HG03139 (cell line): ENCODE results near the gene CLIP2.
A peak's percentile ranks its signal among the peaks of the same experiment; 100 is the strongest.

ENCODE experiments used
- ATAC-seq: cut with Tn5 transposase; IDR thresholded peaks from one replicate; pipeline ENCODE4 v1.9.1; 2021; ENCODE audit not compliant: unreplicated experiment

CLIP2 gene

DNA sequence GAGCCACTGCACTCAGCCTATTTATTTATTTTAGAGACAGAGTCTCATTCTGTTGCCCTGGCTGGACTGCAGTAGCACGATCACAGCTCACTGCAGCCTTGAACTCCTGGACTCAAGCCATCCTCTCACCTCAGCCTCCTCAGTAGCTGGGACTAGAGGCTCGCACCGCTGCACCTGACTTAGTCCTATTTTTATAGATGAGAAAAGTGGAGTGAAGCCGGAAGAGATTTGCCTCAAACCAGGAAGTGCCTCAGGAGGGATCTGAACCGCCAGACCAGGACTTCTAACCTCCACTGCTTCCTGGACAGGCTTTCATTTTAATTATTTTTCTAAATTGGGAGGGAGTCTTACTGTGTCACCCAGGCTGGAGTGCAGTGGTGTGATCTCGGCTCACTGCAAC is 17.5 kb upstream of the CLIP2 start:
- ATAC-seq: no peak

DNA sequence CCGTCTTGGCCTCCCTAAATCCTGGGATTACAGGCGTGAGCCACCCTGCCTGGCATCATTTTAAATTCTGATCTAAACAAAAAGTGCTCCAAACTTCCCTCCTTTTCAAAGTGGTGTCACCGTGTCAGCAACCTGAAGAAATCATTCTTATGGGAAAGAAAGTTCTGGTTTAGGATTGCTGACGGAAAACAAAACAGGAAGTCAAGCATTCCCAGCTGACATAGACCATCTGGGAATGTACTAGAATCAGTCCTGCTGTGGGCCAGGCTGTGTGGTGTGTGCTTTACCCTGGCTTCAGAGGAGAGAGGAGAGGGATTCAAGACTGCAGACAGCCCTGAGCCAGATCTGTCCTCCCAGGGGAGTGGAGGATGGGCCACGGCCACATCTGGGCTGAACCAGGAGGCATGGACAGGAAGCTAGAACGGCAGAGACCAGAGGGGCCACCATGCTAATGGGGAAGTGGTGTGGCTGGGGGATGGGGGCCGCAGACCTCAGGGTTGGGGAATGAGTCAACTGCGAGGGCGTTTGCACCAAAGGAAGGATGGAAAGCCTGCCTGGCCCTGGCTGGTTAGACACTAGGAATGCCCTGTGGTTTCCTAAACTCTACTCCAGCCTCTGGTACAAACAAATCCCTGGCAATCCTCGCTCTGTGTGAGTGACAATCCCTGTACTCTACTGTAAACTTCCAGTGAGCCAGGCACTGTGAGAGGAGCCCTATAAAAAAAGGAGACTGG is 16.7 kb upstream of the CLIP2 start:
- peak; percentile 76 for ATAC-seq

DNA sequence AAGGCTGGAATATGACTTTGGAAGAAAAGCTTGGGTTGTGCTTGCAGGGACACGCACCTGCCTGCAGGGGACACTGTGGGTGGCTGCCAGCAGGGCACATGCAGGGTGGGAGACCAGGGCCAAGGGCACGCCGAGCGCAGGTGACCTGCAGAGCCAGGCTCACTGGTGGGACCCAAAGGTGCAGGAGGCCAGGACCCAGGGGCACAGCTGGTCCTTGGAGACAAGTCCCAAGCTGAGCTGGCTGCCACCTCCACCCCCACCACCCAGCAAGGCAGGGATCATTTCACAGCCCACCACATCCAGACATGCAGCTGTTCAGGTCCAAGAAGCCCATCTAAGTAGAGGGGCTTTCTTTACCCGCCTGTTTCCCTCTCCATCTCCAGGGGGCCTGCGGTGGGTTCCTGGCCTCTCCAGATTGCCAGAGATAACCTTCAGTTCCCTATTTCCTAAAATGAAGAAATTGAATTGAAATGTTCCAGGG is 13.8 kb upstream of the CLIP2 start:
- no peak for ATAC-seq

DNA sequence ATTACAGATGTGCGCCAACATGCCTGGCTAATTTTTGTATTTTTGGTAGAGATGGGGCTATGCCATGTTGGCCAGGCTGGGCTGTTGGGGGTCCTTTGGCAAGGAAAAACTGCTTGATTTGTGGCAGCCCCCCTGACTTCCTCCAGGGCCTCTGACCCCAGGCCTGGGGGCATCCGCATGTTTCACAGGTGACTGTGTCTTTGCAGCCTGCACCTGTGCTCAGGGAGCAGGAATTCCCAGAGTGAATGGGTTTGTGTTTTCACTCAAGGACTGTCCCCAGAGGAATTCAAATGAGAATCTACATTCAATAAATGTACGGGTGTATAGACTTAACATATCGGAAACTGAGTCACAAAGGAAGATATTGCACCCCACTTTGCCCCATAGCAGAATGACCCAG is 11.6 kb upstream of the CLIP2 start:
- ATAC-seq: no peak

DNA sequence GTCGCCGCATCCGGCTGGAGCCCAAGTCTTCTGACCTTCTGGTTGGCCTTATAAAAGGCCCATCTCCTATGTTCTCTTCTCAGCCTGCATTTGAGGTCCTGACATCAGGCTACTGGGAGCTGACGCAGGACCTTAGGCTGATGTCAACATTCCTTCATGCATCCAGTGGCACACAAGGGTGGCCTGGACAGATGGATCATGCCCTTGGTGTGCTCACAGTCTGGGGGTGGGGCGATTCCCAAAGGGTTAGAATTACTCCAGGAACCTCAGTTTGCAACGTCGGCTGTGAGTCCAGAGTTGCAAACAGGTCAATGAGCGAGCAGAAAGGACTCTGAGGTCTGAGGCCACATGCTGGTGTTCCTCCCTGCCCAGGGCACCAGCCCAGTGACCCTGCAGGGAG is 8.2 kb upstream of the CLIP2 start:
- ATAC-seq: no peak

DNA sequence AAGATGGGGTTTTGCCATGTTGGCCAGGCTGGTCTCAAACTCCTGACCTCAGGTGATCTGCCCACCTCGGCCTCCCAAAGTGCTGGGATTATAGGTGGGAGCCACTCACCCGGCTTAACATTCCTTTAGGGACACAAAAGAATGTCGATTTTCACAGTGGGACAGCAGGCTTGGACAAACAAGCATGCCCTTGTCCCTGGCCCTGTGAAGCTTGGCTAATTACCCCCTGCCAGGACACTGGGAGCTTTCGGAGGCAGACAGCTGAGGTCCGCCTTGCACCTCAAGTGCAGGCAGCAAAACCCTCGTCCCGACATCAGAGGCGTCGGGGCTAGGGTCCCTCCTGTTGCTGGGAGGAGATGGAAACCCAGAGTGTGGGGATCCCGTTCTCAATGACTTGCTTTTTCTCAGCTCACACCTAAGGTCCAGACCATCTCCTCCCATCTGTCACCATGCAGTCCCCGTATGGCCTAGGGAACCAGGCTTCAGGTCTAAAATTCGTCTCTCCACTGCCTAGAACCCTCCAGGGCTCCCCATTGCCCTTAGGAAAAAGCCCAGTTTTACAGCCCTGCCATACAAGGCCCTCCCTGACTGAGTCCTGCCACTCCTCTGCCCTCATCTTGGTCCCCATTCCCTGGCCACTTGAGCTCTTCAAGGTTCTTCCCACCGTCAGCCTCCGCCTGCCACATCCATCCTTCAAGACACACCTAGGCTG is 6.3 kb upstream of the CLIP2 start:
- ATAC-seq: no peak

DNA sequence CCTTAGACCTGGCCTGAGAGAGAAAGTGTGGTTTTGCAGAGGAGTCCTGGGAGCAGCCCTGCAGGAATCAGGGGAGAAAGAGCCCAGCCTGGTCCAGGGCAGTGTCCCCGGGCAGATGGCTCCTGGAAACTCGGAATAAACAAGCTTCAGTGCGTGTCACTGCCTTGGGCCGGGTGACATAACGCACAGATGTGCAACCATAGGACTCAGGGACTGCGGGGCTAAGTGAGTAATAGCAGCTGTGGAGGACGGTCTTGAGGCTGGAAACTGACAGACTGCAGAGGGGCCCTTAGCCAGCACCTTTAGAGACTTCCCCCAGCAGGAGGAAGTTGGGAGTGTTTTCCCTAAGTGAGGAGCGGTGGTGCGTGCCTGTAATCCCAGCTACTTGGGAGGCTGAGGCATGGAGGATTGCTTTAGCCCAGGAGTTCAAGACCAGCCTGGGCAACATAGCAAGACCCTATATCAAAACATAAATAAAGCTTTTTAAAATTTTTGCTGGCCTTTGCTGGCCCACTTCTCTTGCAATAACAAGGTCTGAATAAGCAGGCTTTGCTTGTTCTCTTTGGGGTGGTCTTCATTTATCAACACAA is 5.3 kb upstream of the CLIP2 start:
- no peak for ATAC-seq

DNA sequence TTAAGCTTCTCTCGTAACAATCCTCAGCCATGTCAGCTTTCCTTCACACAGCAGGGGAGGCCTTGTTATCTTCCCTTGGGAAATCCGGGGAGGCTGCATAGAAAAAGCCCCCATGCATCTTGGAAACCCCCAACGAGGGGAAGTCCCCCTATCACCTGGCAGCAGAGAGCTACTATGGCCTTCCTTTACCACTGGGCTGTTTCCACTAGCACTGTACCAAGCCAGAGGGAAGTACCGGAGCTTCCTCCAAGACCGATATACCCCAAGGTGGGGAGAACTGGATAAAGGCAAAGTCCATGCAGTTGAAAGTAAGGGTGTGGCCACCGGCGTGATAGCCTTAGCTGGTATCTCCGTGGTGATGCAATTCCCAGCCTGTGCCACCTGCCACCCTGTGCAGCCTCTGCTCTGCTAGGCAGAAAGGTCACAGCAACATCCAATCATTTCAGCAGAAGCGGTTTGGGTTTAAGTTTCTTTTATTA is 4.4 kb upstream of the CLIP2 start:
- ATAC-seq: no peak

DNA sequence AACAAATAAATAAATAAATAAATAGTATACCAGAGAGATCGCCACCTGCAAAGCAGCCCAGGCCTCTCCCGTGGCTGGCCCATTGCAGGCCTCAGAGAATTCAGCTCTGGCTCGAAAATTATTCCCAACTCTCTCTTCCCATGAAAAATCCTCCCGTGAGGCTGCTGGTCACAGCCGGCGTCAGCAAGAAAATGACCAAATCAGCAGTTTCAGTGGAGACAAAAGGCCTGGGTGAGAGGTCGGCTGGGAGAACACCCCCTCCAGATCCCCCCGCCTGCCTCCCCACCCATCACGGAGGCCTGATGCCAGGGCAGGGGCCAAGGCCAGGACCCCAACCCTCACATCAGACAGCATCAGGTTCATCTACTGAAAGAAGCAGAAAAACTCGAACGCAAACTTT is 3.1 kb upstream of the CLIP2 start:
- no peak for ATAC-seq

DNA sequence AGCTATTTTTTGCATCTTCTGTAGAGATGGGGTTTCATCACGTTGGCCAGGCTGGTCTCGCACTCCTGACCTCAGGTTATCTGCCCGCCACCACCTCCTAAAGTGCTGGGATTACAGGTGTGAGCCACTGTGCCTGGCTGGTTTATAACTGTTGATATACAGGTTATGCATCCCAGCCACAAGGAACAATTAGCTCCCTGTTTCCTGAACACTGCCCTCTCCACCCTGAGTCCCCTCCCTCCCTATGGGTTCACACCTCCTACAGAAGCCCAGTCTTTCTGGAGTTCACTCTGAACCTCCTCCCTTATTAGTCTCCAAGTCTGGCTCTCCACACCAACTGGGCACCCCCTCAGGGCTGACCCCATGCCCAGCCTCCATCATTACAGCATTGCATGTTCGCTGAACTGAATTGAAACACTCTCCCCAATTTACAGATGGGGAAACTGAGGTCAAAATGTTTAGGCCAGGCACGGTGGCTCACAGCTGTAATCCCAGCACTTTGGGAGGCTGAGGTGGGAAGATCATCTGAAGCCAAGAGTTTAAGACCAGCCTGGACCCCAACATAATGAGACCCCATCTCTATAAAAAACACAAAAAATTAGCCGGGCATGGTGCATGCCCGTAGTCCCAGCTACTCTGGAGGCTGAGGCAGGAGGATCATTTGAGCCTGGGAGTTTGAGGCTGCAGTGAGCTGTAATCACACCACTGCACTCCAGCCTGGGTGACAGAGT is 1.7 kb upstream of the CLIP2 start:
- no peak for ATAC-seq

DNA sequence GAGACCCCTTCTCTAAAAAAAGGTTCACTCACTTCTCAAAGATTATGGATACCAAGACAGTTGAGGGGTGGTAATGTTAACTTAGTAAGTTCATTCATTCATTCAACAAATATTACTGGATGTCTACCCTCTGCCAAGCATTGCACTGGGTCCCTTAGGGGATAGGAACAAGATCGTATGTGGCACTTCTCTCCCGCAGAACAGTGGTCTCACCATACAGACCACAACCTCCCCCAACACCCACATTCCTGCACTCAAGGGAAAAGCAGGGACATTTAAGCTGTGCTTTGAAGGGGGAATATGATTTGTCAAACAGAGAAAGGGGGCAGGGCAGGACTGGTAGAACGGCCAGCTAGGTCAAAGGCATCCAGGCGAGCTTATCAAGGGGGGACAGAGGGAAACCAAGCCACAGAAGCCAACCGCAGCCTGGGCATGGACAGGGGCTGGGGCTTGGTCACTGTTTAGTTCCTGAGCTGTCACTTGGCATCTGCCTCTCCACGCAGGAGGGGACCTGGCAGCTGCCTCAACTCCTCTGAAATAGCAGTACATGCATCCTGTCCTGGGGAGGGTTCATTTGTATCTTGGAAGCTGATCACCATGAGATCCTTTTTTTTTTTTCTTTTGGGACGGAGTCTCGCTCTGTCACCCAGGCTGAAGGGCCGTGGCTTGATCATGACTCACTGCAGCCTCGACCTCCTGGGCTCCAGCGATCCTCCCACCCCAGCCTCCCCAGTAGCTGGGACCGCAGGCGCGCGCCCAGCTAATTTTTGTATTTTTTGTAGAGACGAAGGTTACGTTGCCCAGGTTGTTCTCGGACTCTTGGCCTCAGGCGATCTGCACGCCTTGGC is 949 bp upstream of the CLIP2 start:
- ATAC-seq: no peak

DNA sequence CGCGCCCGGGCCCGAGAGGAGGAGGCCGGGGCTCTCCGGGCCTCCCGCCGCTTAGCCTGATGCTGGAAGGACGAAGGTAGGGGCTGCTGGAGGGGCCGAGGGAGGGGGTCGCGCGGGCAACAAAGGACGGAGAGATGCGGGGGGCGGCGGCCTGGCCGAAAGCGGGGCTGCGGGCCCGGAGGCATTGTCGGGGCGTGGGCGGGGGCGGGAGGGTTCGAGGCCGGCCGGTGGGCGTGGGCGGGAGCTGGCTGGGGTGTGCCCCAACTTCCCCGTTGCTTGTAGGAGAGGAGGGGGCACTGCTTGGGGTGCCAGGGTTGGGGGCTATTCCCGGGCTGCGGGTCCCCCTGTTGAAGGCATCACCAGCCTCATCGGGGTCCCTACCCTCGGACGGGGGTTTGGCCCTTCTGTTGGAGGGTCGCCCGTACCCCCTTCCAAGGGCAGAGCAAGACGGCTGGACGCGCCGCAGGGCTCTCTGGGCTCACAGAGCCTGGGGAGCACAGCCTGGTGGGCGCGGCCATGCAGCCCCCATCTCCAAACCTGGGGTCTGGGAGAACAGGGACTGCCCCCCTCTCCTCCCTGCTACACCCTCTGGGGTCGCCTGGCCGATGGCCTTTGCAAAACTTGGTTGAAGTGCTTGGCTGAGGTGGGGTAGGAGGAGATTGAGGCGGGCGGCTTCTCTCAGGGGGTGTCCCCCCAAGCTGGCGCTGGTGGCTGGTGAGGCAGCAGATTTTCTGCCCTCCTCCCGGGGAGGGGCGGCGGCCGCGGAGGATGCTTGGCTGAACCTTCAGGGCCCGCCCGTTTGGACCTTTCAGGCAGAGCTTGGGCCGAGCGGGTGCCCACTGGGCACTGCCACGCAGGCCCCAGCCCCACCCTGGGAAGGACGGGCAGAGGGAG is 699 bp downstream of the CLIP2 start:
- no peak for ATAC-seq

DNA sequence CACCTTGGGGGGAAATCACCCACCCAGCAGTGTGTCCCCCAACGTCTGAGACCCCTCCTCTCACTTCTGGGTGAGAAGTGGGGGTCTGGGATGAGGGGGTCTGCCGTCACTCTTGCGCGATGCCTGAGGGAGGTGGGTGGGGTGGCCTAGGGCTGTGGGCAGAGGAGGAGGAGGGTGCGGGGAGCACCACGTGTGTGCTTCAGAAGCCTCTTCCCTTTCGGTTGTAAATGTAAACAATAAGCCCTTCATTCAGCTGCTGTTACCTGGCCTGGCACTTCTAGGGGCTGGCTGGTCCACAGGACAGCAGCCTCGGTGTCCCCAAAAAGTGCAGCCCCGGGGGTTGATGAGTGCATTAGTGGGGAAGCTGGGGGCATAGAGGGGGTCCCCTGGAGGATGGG is 1.3 kb downstream of the CLIP2 start:
- ATAC-seq: no peak

DNA sequence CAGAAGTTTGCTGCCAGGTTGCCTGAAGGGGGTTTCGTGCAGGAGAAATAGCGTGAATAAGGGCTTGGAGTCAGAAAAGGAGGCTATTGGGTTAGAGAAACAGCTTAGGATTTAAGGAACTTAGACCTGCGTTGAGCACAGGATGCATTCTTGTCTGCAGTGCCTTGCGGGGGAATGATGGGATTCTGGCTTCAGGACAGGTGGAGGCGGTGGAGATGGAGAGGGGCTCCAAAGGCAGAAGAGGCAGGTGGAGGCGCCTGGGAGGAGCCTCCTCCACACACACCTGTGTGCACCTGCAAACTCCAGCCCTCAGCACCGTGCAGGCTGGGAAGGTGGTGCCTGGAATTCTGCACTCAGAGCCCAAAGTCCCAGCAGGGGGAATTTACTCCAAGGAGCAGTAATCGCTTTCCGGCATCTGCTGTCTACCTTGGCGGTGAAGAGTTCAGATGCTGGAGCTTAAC is 1.8 kb downstream of the CLIP2 start:
- no peak for ATAC-seq

DNA sequence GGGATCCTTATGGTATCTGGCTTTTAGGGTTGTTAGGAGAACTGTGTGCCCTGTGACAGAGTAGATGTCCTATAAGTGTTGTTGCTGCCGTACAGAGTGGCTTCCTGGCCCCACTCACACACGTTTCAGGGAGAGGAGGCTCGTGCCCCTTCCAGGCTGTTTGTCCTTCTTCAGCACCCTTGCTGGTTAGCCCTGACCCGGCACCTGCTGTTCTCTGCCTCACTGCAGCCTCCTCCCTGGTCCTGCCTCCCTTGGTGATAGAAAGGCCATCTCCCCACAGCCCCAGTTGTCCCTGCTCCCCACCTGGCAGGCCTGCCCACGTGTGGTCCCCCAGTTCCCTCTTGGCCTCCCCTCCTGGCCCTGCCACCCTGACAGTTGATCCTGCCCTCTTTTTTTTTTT is 2.3 kb downstream of the CLIP2 start:
- ATAC-seq: no peak

DNA sequence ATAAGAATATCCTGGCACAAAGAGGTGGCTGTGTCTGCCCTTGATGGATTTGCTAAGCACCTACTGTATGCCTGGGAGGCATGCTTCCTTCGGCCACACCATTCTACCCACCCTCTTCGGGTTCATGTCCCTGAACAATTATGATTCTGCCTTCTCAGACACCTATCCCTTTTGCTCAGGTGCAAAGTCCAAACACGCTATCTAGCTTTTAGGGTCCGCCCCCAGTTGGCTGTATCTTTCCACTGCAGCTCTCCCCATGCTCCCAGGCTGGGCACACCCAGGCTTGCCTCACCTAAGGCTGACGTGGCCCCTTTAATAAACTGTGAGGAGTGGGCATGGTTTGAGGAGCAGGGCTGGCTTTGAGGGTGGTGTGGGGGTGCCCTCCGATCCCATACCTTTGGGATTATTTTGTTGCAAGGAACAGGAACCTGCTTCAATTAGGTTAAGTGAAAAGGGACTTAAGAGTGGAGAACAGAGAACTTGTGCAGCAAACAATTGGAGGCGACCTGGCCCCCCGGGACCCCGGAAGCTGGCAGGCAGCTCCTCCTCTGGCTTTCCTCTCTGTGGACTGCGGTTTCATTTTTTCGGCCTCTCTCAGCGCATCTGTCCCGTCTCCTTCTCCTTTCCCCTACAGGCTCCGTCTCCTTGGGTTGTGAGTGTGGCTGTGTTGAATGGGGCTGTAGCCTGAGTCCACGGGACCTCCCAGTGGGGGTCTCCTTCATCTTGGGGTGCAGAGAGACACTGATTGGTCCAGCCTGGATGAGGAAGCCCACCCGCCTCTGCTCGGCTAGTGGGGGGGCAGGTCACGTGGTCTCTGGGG is 3.8 kb downstream of the CLIP2 start:
- ATAC-seq: no peak

DNA sequence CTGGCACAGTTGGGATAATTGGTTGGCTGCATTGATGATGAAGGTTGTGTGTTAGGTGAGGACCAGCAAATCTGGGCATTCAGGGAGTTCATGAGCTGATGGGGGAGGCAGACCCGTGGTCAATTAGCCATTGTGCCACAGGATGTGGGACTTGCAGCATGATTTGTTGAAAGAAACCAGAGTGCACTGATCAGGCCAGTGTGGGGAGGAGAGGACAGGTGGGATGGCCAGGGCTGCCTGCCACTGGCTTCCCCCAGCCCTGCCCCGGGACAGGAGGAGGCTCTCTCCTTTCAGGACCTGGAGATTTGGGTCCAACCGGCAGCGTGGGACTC is 4.3 kb downstream of the CLIP2 start:
- ATAC-seq: no peak

DNA sequence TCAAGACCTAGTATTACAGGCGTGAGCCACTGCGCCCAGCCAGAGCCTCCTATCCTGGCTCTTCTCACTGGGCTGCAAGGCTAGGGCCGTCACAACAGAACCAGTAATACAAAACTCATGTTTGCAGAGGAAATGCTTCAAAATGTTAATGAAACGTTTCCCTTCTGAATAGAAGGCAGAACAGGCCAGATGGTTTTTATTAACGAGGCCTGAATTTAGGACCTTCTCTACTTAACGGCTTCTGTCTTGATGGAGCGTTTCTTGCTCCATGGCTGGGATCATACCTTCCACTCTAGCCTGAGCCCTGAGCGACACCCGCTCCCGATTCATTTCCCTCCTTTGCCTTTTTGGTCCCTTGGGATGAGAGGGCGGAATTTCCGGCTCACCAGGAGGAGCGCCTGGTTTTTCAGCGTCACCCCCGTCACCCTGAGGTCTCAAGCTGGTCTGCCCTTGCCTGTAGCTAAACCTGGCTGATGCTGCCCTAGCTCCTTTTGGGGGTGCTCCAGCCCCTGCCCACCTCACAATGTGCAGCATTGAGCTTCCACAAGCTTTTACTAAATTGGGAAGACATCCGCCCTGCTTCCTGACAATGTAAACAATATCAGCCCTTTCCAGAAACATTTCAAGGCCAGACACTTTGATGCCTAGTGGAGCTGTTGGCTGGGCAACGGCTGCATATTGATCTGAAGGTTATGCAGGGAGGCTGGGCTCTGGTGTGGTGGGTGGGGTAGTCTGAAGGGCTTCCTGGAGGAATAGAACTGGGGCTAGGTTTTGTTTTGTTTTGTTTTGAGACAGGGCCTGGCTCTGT is 5.2 kb downstream of the CLIP2 start:
- no peak for ATAC-seq
